GM18507 (cell line): ENCODE results near the gene USP5.

Experiments
- DNase-seq: peaks from one replicate; pipeline ENCODE4 v3.0.0; 2011; ENCODE audit warnings: low read depth; ENCODE audit not compliant: insufficient read length; ENCODE audit errors: extremely low spot score
- FAIRE-seq: peaks from 2 replicates; lab custom pipeline; 2011; peaks lifted over from hg19 to GRCh38; lab: Jason Lieb, UNC

USP5 gene, protein sequence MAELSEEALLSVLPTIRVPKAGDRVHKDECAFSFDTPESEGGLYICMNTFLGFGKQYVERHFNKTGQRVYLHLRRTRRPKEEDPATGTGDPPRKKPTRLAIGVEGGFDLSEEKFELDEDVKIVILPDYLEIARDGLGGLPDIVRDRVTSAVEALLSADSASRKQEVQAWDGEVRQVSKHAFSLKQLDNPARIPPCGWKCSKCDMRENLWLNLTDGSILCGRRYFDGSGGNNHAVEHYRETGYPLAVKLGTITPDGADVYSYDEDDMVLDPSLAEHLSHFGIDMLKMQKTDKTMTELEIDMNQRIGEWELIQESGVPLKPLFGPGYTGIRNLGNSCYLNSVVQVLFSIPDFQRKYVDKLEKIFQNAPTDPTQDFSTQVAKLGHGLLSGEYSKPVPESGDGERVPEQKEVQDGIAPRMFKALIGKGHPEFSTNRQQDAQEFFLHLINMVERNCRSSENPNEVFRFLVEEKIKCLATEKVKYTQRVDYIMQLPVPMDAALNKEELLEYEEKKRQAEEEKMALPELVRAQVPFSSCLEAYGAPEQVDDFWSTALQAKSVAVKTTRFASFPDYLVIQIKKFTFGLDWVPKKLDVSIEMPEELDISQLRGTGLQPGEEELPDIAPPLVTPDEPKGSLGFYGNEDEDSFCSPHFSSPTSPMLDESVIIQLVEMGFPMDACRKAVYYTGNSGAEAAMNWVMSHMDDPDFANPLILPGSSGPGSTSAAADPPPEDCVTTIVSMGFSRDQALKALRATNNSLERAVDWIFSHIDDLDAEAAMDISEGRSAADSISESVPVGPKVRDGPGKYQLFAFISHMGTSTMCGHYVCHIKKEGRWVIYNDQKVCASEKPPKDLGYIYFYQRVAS

DNA sequence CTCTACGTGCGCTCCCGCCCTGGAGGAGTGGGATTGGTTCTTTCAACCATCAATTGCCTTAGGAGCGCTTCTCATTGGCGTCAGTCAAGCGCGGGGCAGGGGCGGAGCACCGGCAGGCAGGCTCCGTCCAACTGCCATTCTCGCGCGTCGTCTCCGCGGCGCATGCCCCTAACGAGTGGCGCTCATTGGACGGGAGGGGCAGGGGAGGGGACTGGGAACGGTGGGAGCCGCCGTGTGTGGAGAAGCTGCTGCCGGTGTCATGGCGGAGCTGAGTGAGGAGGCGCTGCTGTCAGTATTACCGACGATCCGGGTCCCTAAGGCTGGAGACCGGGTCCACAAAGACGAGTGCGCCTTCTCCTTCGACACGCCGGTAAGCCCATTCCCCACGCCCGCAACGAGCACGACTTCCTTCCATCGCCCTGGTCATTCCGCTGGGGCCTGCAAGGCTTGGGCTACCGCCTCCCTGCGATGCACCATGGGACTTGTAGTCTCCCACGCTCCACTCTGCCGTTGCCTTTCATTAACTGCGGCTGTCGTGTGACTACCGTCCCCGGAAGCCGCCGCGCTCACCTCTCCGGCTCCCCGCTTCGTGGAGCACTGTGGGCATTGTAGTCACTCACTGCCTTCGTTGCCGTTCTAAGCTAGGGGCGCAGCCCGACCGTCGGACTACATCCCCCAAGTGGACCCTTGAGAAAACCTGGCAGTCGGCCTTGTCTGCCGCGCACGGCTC, at the start of gene USP5:
USP5 (plus strand) TSS at position 230 of the 730 bp plus-strand sequence; CDS start at position 260, 30 bp downstream.
- peak; percentile 98 for FAIRE-seq

DNA sequence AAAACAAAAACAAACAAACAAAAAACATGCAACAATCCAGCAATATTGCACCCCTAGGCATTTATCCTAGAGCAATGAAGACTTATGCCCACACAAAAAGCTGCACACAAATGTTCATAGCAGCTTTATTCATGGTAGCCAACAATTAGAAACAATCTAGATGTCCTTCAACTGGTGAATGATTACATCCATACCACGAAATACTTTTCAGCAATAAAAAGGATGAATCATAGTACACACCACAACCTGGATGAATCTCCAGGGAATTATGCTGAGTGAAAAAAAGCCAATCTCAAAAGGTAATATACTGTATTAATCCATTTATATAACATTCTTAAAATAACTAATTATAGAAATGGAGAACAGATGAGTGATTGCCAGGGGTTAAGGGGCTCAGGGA, 44.8 kb upstream of the USP5 start:
- FAIRE-seq (no peak), DNase-seq (no peak)

More for the DNA sequence above, at the start of gene USP5:
- peak; percentile 88 for DNase-seq

DNA sequence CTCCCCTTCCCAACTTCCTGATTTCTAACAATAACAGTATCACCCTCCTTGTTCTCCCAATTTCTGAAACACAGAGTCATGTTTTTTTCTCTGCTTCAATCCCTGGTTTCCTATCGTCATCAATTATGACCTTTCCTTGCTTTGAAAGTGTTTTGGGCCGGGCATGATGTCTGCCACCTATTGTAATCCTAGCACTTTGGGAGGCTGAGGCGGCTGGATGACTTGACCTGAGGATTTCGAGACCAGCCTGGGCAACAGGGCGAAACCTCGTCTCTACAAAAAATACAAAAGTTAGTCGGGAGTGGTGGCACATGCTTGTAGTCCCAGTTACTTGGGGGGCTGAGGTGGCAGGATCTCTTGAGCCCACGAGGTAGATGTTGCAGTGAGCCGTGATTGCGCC, 42.9 kb upstream of the USP5 start:
- DNase-seq (no peak), FAIRE-seq (no peak)

DNA sequence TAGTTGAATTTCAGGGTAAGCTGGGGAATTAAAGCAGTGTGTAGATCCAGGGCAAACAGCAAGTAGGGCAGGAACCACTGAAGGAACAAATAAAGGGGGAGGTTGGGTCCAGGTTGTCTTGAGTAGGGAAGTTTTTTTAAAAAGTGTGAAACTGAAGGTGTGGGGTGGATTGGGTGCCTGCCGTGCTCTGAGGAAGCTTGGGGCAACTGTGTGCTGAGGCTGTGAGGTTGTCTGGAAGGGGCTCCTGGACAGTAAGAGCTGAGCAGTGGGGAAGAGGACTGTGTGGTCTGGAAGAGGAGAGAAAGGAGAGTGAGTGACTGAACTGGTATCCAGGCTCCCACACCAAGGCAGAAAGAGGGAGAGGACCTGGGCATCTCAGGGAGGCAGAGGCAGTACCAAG, 41.2 kb upstream of the USP5 start:
- FAIRE-seq = no peak

DNA sequence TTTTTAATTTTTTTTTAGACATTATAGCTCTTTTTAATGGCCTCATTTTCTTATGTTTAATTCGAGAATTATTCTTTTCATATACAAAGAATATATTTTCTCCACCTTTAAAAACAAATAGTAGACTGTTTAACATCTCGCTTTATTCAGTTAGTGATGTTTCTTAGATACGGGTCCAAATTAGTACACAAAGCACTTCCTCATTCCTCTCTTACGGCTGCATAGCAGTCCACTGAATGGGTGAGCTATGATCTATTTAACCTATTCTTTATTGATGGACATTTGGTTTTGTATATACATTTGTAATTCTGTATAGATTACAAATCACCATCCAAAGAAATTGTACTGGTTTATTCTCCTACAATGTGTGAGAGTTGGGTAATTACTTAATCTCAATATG, 38.6 kb upstream of the USP5 start:
- no peak for DNase-seq
- FAIRE-seq = no peak

More for the DNA sequence above, 41.2 kb upstream of the USP5 start:
- DNase-seq = no peak

DNA sequence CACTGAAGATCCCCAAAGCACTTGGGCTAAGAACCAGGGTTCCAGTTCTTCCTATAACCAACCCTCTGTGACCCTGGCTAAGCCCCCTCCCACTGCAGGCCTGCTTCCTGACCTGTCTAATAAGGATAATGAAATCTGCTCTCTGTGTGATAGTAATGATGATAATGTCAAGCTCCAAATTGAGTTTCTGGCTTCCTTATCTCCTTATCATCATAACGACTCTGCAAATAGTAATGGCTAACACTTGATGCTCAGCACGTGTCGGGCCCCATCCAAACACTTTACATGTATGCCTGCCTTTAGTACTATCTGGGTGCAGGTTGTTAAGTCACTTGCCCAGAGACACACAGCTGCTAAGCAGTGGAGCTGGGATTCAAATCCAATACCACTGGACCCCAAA, 35.4 kb upstream of the USP5 start:
- FAIRE-seq (no peak), DNase-seq (no peak)

- FAIRE-seq (no peak), DNase-seq (no peak)
Observed at GRCh38 chr12:6817098-6817497, 34.9 kb upstream of the USP5 start.

GRCh38 chr12:6817662-6818157, 34.2 kb upstream of the USP5 start:
- no peak for FAIRE-seq
- DNase-seq = no peak

GRCh38 chr12:6818222-6818621, 33.7 kb upstream of the USP5 start:
- DNase-seq = no peak

GRCh38 chr12:6818645-6819044, 33.3 kb upstream of the USP5 start:
- DNase-seq (no peak), FAIRE-seq (no peak)

More at GRCh38 chr12:6818222-6818621, 33.7 kb upstream of the USP5 start:
- no peak for FAIRE-seq

GRCh38 chr12:6819106-6820030, 32.6 kb upstream of the USP5 start:
- no peak for DNase-seq
- FAIRE-seq = no peak

DNA sequence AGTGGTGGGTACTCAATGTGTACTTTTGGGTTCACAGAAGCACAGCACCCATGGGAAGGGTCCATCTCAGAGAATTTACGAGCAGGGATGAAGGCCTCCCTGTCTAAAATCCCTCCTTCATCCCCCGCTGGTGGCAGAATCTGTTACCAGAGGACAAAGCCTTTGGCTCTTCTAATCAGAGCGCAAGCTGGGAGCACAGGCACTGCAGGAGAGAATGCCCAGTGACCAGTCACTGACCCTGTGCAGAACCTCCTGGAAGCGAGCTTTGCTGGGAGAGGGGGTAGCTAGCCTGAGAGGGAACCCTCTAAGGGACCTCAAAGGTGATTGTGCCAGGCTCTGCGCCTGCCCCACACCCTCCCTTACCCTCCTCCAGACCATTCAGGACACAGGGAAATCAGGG, 31.8 kb upstream of the USP5 start:
- DNase-seq (no peak), FAIRE-seq (no peak)

DNA sequence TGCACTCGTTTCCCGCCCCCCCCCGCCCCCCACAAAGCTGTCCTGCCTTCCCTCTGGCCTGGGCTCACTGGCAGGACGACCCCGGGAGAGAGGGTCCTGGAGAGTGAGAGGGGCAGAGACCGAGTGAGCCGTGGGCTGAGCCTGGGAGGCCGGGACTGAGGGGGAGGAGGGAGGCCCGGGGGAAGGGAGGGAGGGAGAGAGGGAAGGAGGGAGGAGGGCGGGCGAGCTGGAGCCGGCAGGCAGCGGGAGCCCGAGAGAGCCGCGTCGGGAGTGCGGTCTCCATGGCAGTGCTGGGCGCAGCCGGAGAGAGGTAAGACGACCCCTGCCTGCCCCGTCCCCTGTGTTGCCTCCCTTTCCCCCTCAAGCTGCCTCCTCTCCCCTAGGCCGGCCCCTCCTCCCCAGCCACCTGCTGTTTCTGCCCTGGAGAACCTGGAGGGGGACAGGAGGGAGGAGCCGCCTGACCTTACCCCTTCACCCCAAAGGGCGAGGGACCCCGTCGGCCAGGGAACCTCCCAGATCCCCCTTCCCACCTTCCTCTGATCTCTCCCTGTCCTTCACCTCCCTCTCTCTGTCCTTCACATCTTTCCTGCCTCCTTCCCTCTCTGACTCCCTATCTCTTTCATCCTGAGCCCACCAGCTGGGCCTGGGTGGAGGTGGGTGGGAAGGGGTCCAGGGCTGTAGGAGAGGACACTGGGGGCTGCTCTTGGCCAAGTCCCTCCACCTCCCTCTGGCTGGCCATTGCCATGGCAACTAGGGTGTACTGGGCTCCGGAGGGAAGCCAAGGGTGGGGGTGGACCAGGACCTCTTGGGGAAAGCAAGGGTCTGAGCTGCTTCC, 30.1 kb upstream of the USP5 start, which contains the start of gene GPR162:
GPR162 (plus strand) TSS at position 231 of the 835 bp plus-strand sequence. CDS start 2,078 bp downstream, outside the sequence.
- DNase-seq = no peak
- no peak for FAIRE-seq

GRCh38 chr12:6822426-6823135, 29.4 kb upstream of the USP5 start:
- no peak for FAIRE-seq

DNA sequence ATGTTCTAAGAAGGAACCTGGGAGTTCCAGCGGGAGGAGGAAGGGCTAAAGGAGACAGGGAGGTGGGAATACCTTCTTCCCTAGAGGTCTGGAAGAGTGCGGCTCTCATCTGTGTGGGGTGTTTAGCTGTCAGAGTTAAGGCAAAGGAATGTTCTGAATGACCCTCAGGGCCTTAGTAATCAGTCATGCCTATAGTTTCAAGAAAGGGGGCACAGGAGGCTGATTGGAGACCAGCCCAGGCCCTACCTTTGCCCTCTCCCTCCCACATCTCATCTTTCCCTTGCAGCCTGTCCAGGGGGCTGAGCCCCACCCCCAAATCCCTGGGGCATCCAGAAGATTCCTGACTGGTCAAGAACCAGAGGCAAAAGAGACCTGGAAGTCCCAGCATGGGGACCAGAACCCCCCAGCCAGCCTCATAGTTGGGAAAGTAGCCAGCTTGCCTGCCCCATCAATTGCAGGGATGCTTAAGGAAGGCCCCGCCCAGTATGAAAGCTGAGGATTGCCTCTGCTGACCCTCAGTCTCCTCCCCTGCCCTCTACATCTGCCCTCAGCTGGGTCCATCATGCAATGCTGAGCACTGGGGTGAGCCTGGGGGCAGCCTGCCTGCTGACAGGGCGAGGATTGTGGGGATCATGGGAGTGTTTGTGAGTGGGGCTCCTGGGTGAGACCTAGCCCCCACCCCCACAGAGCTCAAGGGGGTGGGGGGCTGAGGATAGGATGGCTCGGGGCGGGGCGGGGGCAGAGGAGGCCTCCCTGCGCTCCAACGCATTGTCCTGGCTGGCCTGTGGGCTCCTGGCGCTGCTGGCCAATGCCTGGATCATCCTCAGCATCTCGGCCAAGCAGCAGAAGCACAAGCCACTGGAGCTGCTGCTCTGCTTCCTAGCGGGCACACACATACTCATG, 28.5 kb upstream of the USP5 start:
- FAIRE-seq = no peak

More at GRCh38 chr12:6822426-6823135, 29.4 kb upstream of the USP5 start:
- no peak for DNase-seq

DNA sequence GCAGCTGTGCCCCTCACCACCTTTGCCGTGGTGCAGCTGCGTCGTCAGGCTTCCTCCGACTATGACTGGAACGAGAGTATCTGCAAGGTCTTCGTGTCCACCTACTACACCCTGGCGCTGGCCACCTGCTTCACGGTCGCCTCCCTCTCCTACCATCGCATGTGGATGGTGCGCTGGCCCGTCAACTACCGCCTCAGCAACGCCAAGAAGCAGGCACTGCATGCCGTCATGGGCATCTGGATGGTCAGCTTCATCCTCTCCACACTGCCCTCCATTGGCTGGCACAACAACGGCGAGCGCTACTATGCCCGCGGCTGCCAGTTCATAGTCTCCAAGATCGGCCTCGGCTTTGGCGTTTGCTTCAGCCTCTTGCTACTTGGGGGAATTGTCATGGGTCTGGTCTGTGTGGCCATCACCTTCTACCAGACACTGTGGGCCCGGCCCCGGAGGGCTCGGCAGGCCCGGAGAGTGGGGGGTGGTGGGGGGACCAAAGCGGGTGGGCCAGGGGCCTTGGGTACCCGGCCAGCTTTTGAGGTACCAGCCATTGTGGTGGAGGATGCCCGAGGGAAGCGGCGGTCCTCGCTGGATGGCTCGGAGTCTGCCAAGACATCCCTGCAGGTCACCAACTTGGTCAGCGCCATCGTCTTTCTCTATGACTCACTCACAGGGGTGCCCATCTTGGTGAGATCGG, 27.7 kb upstream of the USP5 start:
- FAIRE-seq (no peak), DNase-seq (no peak)

More for the DNA sequence above, 28.5 kb upstream of the USP5 start:
- DNase-seq = no peak
